ENCODE measurements around the gene NTN5. TPM values are rescaled to one million over a fixed set of nuclear protein-coding genes. Genes with fewer than 3 reads are reported as not detected.

NTN5 gene
- total and polyA plus RNA-seq, 10 of the 15 experiments (the other 5 are each of a cell fraction or from before 2014, with no cell fraction given), result 0.07 to 0.22 TPM; not detected in 8

GRCh38 chr19:48674216-48674809 lies 1.5 kb upstream of the NTN5 start:
- SMC1A ChIA-PET (ENCODE audit: uncharacterized antibody, unreplicated experiment), result interaction anchor here (1.0 to 1.9 kb wide), 7 partner anchors 9 to 169 kb away, joined by 3 to 11 read pairs (median 3); partner anchors contain the start of genes CA11 and HSD17B14
- no peak overlapping the region for H3K27ac ChIP-seq (ENCODE audit: control insufficient read depth, insufficient read depth)
- in situ Hi-C loops (cut with MboI), result no loop called here

More at GRCh38 chr19:48674216-48674809, 1.5 kb upstream of the NTN5 start:
- WGBS (ENCODE audit: insufficient coverage, insufficient replicate concordance, low lambda C conversion rate, missing lambda C conversion rate), result 85% methylated on average over 10 of the region's 19 CpGs
- H3K9ac ChIP-seq (ENCODE audit: control insufficient read depth, insufficient read depth, low read length), result no peak overlapping the region
- H3K4me1 ChIP-seq (ENCODE audit: control insufficient read depth, insufficient read depth, low read length), result no peaks in the 10 kb centered on the region
- no TSS peak for BruUV-seq (replicated peaks)
- no peaks in the 10 kb centered on the region for H4K20me1 ChIP-seq (ENCODE audit: control insufficient read depth, insufficient read depth)
- DNase-seq (ENCODE audit: low read depth, low spot score) (no peak), ATAC-seq (no peak), FAIRE-seq (no peak)
- no peak for TF ChIP-seq ZNF622 (IDR thresholded peaks at IDR 0.05)
- TF ChIP-seq ZNF217 (IDR thresholded peaks at IDR 0.05), result no peak
- no peak for TF ChIP-seq ZNF24 (IDR thresholded peaks at IDR 0.05)
- TF ChIP-seq USF1 (IDR thresholded peaks at IDR 0.05; ENCODE audit: borderline replicate concordance, extremely low read length, insufficient read depth, low read depth, low read length), result no peak
- no peak for TF ChIP-seq BRCA1 (IDR thresholded peaks at IDR 0.05; ENCODE audit: low read depth, low read length)
- no peak for TF ChIP-seq EZH2 (IDR thresholded peaks at IDR 0.05; ENCODE audit: borderline replicate concordance, control insufficient read depth, low read depth, low read length)
- no peak for TF ChIP-seq TARDBP (IDR thresholded peaks at IDR 0.05; ENCODE audit: borderline replicate concordance)
- TF ChIP-seq ESRRA (IDR thresholded peaks at IDR 0.05; ENCODE audit: low read length), result no peak
- no peak for TF ChIP-seq ZBTB4 (CRISPR knock-in tag; IDR thresholded peaks at IDR 0.05)
- TF ChIP-seq CEBPZ (IDR thresholded peaks at IDR 0.05; ENCODE audit: low read depth, low read length), result no peak
- TF ChIP-seq CBFB (IDR thresholded peaks at IDR 0.05; ENCODE audit: low read depth), result no peak
- intact Hi-C loops (cut with micrococcal nuclease; ENCODE audit: unreplicated experiment), result no loop called here
- no peaks in the 10 kb centered on the region; the same call in 2 of the 3 replicates for H3K9me3 ChIP-seq (replicated peaks; ENCODE audit: control insufficient read depth, insufficient read depth, low read length)
- peaks cover 0 to 2% of the 10 kb centered on the region in 2 experiments; a peak in 2 of 4 replicates for H3K27me3 ChIP-seq (replicated peaks in 1 of 2; ENCODE audit: control insufficient read depth in 2 of 2, insufficient read depth in 2 of 2, low read length in 1 of 2)
- no peaks in the 10 kb centered on the region for H3K79me2 ChIP-seq (ENCODE audit: control insufficient read depth, insufficient read depth, low read length)
- POLR2A ChIA-PET, result interaction anchor here (0.5 to 1.2 kb wide), 4 partner anchors 15 to 112 kb away, joined by 3 to 4 read pairs (median 4); partner anchors contain the start of gene CA11
- no peak overlapping the region for H3K4me2 ChIP-seq (ENCODE audit: control insufficient read depth, insufficient read depth)
- H3K4me3 ChIP-seq, result no peak overlapping the region
- CTCF ChIA-PET, result interaction anchor here (0.6 to 3.1 kb wide), 18 partner anchors 11 to 315 kb away, joined by 3 to 20 read pairs (median 4); partner anchors contain the start of genes CA11 and HSD17B14
- RAD21 ChIA-PET (ENCODE audit: unreplicated experiment), result interaction anchor here (0.6 to 1.5 kb wide), 6 partner anchors 9 to 168 kb away, joined by 3 to 7 read pairs (median 4); partner anchors contain the start of gene CA11
- H3K36me3 ChIP-seq (ENCODE audit: control insufficient read depth in 2 of 2, insufficient read depth in 2 of 2, low read length in 1 of 2), result no peaks in the 10 kb centered on the region
- no peak overlapping the region for H2AFZ ChIP-seq (ENCODE audit: control insufficient read depth, low read depth, low read length)

Measured in GM12878 (cell line).